ENCODE data around the gene PRRX1. TPM values are rescaled to one million over a fixed set of nuclear protein-coding genes. Genes with fewer than 3 reads are reported as not detected.
A peak's percentile ranks its signal among the peaks of the same experiment; 100 is the strongest.

Gene PRRX1
- total RNA-seq, 4 donors from 2014 or later, result 25.4 to 44.0 (median 40.6) TPM

- no peak for TF ChIP-seq CTCF (IDR thresholded peaks at IDR 0.05)
- ATAC-seq (ENCODE audit: low FRiP score), result no peak
- DNase-seq (ENCODE audit: low spot score), result no peak
Observed at GRCh38 chr1:170692866-170693575, 29.1 kb downstream of the PRRX1 start.

GRCh38 chr1:170694172-170694926, 30.4 kb downstream of the PRRX1 start:
- DNase-seq (ENCODE audit: low spot score) (no peak), ATAC-seq (ENCODE audit: low FRiP score) (no peak)
- no peak for TF ChIP-seq CTCF (IDR thresholded peaks at IDR 0.05)

GRCh38 chr1:170695955-170696590, 32.1 kb downstream of the PRRX1 start:
- TF ChIP-seq CTCF (IDR thresholded peaks at IDR 0.05), result no peak
- no peak for ATAC-seq (ENCODE audit: low FRiP score)

GRCh38 chr1:170696591-170697290, 32.8 kb downstream of the PRRX1 start:
- DNase-seq (ENCODE audit: low spot score), result no peak
- no peak for ATAC-seq (ENCODE audit: low FRiP score)

More at GRCh38 chr1:170695955-170696590, 32.1 kb downstream of the PRRX1 start:
- DNase-seq (ENCODE audit: low spot score), result no peak

GRCh38 chr1:170697316-170697715, 33.4 kb downstream of the PRRX1 start:
- DNase-seq (ENCODE audit: low spot score), result no peak
- no peak for TF ChIP-seq CTCF (IDR thresholded peaks at IDR 0.05)

More at GRCh38 chr1:170696591-170697290, 32.8 kb downstream of the PRRX1 start:
- no peak for TF ChIP-seq CTCF (IDR thresholded peaks at IDR 0.05)

GRCh38 chr1:170698301-170699275, 34.7 kb downstream of the PRRX1 start:
- DNase-seq (ENCODE audit: low spot score) (no peak), ATAC-seq (ENCODE audit: low FRiP score) (peak; percentile 80)
- no peak for TF ChIP-seq CTCF (IDR thresholded peaks at IDR 0.05)

More at GRCh38 chr1:170697316-170697715, 33.4 kb downstream of the PRRX1 start:
- ATAC-seq (ENCODE audit: low FRiP score), result no peak
